Parathyroid adenoma (tissue), 2 donors: ENCODE measurements around the gene KCNA1.

ENCODE experiments used
- H2AFZ ChIP-seq: fragments of 300-600 bp; sonication (generic); one replicate; pipeline ENCODE4 v1.7.0; 2017; ENCODE audit warnings: antibody characterized with exemption, mild to moderate bottlenecking
- H3K27ac ChIP-seq: fragments of 300-600 bp; sonication (generic); one replicate; pipeline ENCODE4 v1.7.0; 2017
- H3K27me3 ChIP-seq: fragments of 300-600 bp; sonication (generic); one replicate; pipeline ENCODE4 v1.7.0; 2017; ENCODE audit warnings: low read length; ENCODE audit not compliant: control insufficient read depth, insufficient read depth
- H3K36me3 ChIP-seq: fragments of 300-600 bp; sonication (generic); one replicate; pipeline ENCODE4 v1.7.0; 2017; ENCODE audit warnings: low read length; ENCODE audit not compliant: control insufficient read depth, insufficient read depth
- H3K4me1 ChIP-seq: fragments of 300-600 bp; sonication (generic); one replicate; pipeline ENCODE4 v1.7.0; 2017; ENCODE audit warnings: control low read depth
- H3K4me2 ChIP-seq: fragments of 300-600 bp; sonication (generic); one replicate; pipeline ENCODE4 v1.7.0; 2017; ENCODE audit warnings: low read length
- H3K4me3 ChIP-seq: fragments of 300-600 bp; sonication (generic); one replicate; pipeline ENCODE4 v1.7.0; 2017; ENCODE audit warnings: low read depth, low read length
- H3K79me2 ChIP-seq: fragments of 300-600 bp; sonication (generic); one replicate; pipeline ENCODE4 v1.7.0; 2017; ENCODE audit warnings: control low read depth
- H3K9ac ChIP-seq: fragments of 300-600 bp; sonication (generic); one replicate; pipeline ENCODE4 v1.7.0; 2017; ENCODE audit warnings: mild to moderate bottlenecking
- H3K9me3 ChIP-seq: fragments of 300-600 bp; sonication (generic); one replicate; pipeline ENCODE4 v1.7.0; 2017; ENCODE audit warnings: low read length; ENCODE audit not compliant: control insufficient read depth
- CTCF ChIP-seq: fragments of 300-600 bp; sonication (generic); IDR thresholded peaks from one replicate; pipeline ENCODE4 v1.7.0; 2017; ENCODE audit warnings: antibody characterized with exemption, mild to moderate bottlenecking
- donor health status: primary hyperparathyroidism.

KCNA1 gene

GRCh38 chr12:4894019-4894418, 15.7 kb upstream of the KCNA1 start:
- no peaks in the 10 kb centered on the region for H3K36me3 ChIP-seq
- H3K9me3 ChIP-seq: no peaks in the 10 kb centered on the region
- H2AFZ ChIP-seq: no peak overlapping the region
- no peak overlapping the region for H3K9ac ChIP-seq
- no peaks in the 10 kb centered on the region for H3K79me2 ChIP-seq
- no peak overlapping the region for H3K27ac ChIP-seq
- H3K4me1 ChIP-seq: no peaks in the 10 kb centered on the region
- no peak overlapping the region for H3K4me2 ChIP-seq
- no peaks in the 10 kb centered on the region for H3K27me3 ChIP-seq
- no peak for TF ChIP-seq CTCF
- H3K4me3 ChIP-seq: no peak overlapping the region

DNA sequence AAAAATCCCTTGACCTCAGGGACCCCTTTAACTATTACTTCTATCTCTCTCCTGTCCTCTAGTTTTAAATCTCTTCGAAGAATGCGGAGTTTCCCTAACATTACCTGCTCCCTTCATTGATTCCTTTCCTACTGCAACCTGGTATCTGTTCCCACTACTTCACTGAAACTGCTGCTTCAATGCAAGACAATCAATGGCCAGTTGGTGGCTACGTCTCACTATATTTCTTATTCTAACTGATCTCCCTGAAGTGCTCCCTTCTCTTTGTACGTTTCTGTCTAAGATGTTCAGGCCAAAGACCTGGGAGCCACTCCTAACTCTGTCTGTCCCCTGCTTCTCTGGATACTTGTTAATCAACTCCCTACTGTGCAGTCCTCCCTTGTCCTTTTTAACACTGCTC, 10.3 kb upstream of the KCNA1 start:
- TF ChIP-seq CTCF: peak; percentile 15
- no peak overlapping the region for H3K27ac ChIP-seq
- H3K9ac ChIP-seq: no peak overlapping the region
- no peak overlapping the region for H2AFZ ChIP-seq
- H3K4me3 ChIP-seq: no peak overlapping the region
- H3K9me3 ChIP-seq: no peaks in the 10 kb centered on the region
- H3K36me3 ChIP-seq: no peaks in the 10 kb centered on the region
- no peaks in the 10 kb centered on the region for H3K79me2 ChIP-seq
- no peak overlapping the region for H3K4me2 ChIP-seq
- H3K27me3 ChIP-seq: no peaks in the 10 kb centered on the region
- no peaks in the 10 kb centered on the region for H3K4me1 ChIP-seq

DNA sequence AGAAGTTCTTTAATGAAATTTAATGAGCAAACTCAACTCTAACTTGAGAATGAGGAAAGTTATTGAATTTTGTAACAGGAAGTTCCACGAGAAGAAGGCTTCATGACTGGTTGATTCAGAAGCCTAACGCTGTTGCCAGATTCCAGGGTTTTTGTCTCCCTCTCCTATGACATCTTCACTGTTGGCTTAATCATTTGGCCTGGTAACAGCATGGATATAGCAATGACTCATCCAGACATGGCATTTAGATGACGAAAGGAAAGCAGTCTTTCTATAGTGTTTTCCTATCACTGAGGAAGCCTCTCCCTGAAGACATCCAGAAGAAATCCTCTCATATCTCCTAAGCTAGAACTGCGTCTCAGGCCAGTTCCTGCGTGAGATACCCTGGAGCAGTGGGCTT, 9.4 kb upstream of the KCNA1 start:
- Histone ChIP-seq H3K9me3 (no peaks in the 10 kb centered on the region), H3K9ac (no peak overlapping the region), H3K4me3 (no peak overlapping the region), H3K36me3 (no peaks in the 10 kb centered on the region), H3K4me1 (no peaks in the 10 kb centered on the region), H3K27ac (no peak overlapping the region), H3K79me2 (no peaks in the 10 kb centered on the region), H3K4me2 (no peak overlapping the region), H3K27me3 (no peaks in the 10 kb centered on the region), H2AFZ (no peak overlapping the region)
- no peak for TF ChIP-seq CTCF

GRCh38 chr12:4905316-4905715, 4.4 kb upstream of the KCNA1 start:
- H3K79me2 ChIP-seq: no peaks in the 10 kb centered on the region
- H2AFZ ChIP-seq: no peak overlapping the region
- H3K9ac ChIP-seq: no peak overlapping the region
- no peaks in the 10 kb centered on the region for H3K36me3 ChIP-seq
- H3K4me2 ChIP-seq: no peak overlapping the region
- H3K27ac ChIP-seq: no peak overlapping the region
- TF ChIP-seq CTCF: no peak
- no peaks in the 10 kb centered on the region for H3K4me1 ChIP-seq
- H3K9me3 ChIP-seq: no peaks in the 10 kb centered on the region
- no peak overlapping the region for H3K4me3 ChIP-seq
- peaks cover 5% of the 10 kb centered on the region for H3K27me3 ChIP-seq

- no peak for TF ChIP-seq CTCF
- Histone ChIP-seq H3K27me3 (peaks cover 5% of the 10 kb centered on the region), H3K4me3 (peak overlapping the region; percentile 24)
Observed at GRCh38 chr12:4908684-4909409, 858 bp upstream of the KCNA1 start.

More at GRCh38 chr12:4908684-4909409, 858 bp upstream of the KCNA1 start:
- Histone ChIP-seq H3K9me3 (no peaks in the 10 kb centered on the region), H2AFZ (peak overlapping the region; percentile 73), H3K27ac (no peak overlapping the region), H3K36me3 (no peaks in the 10 kb centered on the region), H3K4me2 (peak overlapping the region; percentile 82), H3K9ac (no peak overlapping the region), H3K4me1 (no peaks in the 10 kb centered on the region), H3K79me2 (no peaks in the 10 kb centered on the region)
